Effector memory CD4-positive, alpha-beta T cell (primary cell): ENCODE data around the gene FMOD.

Source experiments
- DNase-seq, 3 donors: peaks; one replicate each; pipeline ENCODE4 v3.0.0-alpha.2; 2020
- H3K27ac ChIP-seq: 2 replicates; pipeline ENCODE4 v1.7.0; 2013; ENCODE audit warnings: mild to moderate bottlenecking, low read length, moderate library complexity; ENCODE audit not compliant: insufficient read depth, poor library complexity, severe bottlenecking
- H3K27me3 ChIP-seq: replicated peaks from 2 replicates; pipeline ENCODE4 v1.7.0; 2013; ENCODE audit warnings: mild to moderate bottlenecking, low read length; ENCODE audit not compliant: insufficient read depth, control insufficient read depth, poor library complexity, severe bottlenecking
- H3K36me3 ChIP-seq: 2 replicates; pipeline ENCODE4 v1.7.0; 2013; ENCODE audit warnings: mild to moderate bottlenecking, low read length, moderate library complexity; ENCODE audit not compliant: control insufficient read depth, insufficient read depth
- H3K4me1 ChIP-seq: 2 replicates; pipeline ENCODE4 v1.7.0; 2013; ENCODE audit warnings: low read length, mild to moderate bottlenecking; ENCODE audit not compliant: control insufficient read depth, insufficient read depth, poor library complexity, severe bottlenecking
- H3K4me3 ChIP-seq: 2 replicates; pipeline ENCODE4 v1.7.0; 2013; ENCODE audit warnings: low read length, low read depth, mild to moderate bottlenecking; ENCODE audit not compliant: insufficient read depth, poor library complexity, severe bottlenecking
- H3K9me3 ChIP-seq: 2 replicates; pipeline ENCODE4 v1.7.0; 2013; ENCODE audit warnings: mild to moderate bottlenecking, low read length, moderate library complexity; ENCODE audit not compliant: control insufficient read depth

The FMOD gene

GRCh38 chr1:203327684-203328457 is 23.1 kb downstream of the FMOD start:
- H3K4me3 ChIP-seq = peak overlapping the region; percentile 50
- H3K9me3 ChIP-seq = no peaks in the 10 kb centered on the region
- peaks cover 47% of the 10 kb centered on the region for H3K4me1 ChIP-seq
- peak; percentile 64 to 76 (median 71) for DNase-seq
- no peaks in the 10 kb centered on the region for H3K36me3 ChIP-seq
- no peaks in the 10 kb centered on the region for H3K27me3 ChIP-seq
- peak overlapping the region; percentile 99 for H3K27ac ChIP-seq

DNA sequence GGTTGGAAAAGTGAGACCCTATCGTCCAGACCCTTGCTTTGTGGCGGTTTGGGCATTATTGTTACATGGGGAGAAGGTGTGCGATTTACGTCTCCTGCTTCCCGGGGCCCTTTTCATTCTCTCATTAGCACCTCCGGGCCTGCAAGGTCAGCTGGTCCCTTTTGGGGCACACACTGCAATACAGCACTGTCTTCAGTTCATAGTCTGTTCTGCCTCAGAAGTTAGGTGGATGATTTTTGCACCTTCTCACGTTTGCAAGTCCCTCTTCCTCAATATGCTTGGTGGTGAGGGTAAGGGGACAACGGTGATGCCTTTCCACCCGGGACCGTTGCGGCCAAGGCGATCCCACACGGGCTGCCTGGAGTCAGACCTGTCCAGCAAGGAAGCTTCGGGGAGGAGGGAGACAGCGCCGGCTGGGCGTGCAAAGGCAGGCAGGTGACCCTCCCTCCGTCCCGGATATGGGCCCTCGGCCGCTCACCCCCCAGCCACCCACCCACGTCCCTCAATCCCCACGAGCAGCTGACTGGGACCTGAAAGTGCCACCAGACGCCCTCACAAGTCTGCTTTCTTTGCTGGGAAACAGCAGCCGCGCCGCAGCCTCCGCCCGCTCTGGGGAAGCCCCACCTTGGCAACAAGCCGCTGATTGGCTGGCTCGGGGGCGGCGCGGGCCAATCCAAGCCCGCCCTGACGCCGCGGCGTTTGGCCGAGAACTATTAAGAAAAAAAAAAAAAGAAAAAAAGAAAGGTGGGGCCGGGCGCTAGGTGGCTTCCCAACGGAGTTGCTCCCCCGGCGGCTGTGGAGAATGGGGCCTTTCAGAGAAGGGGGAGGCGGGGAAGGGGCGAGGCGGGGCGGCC is 23.9 kb downstream of the FMOD start:
- Histone ChIP-seq H3K27ac (peak overlapping the region; percentile 99), H3K9me3 (no peaks in the 10 kb centered on the region), H3K4me1 (peaks cover 55% of the 10 kb centered on the region), H3K36me3 (no peaks in the 10 kb centered on the region), H3K4me3 (peak overlapping the region; percentile 50), H3K27me3 (no peaks in the 10 kb centered on the region)
- peak; percentile 92 to 93 (median 93) for DNase-seq

DNA sequence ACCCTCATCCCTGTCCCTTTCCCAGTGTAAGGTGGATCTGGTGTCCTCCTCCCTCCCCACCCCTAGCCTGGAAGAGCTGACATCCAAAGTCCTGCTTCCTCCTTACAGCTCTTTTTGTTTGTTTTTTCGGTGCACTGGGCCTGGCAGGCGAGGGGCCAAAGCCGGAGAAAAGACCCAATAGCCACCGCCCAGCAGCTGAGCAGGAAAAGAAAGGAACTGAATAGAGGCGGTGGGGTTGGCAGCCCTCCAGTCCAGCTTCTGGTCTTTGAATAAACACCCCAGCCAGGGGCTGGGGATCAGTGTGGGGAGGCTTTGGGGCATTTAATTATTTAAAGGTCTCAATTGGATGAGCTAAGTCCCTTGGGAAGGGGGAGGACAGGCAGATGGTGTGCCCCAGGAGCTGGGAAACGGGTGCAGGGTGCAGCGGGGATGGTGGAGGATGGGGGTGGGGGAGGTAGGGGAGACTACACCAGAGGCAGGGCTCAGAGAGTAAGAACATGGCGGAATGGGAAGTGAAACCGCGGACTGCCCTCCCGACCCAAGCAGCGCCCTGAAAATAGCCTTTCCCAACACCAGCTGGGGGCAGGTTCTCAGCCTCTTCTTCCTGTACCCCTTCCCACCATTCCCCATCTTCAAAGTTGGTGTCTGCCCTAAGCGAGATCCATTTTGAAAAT is 25.4 kb downstream of the FMOD start:
- peaks cover 70% of the 10 kb centered on the region for H3K4me1 ChIP-seq
- H3K9me3 ChIP-seq = no peaks in the 10 kb centered on the region
- H3K27me3 ChIP-seq = no peaks in the 10 kb centered on the region
- H3K4me3 ChIP-seq = peak overlapping the region; percentile 26
- peak overlapping the region; percentile 99 for H3K27ac ChIP-seq
- no peak for DNase-seq
- H3K36me3 ChIP-seq = no peaks in the 10 kb centered on the region

GRCh38 chr1:203325026-203325417 is 25.9 kb downstream of the FMOD start:
- no peaks in the 10 kb centered on the region for H3K9me3 ChIP-seq
- peak; percentile 50 to 64 (median 54) for DNase-seq
- H3K27ac ChIP-seq = peak overlapping the region; percentile 99
- H3K4me3 ChIP-seq = peak overlapping the region; percentile 26
- H3K27me3 ChIP-seq = no peaks in the 10 kb centered on the region
- H3K36me3 ChIP-seq = no peaks in the 10 kb centered on the region
- peaks cover 76% of the 10 kb centered on the region for H3K4me1 ChIP-seq

- no peaks in the 10 kb centered on the region for H3K36me3 ChIP-seq
- no peaks in the 10 kb centered on the region for H3K27me3 ChIP-seq
- H3K4me1 ChIP-seq = peaks cover 81% of the 10 kb centered on the region
- H3K9me3 ChIP-seq = no peaks in the 10 kb centered on the region
- H3K4me3 ChIP-seq = peak overlapping the region; percentile 26
- DNase-seq = peak in 2 of 3 donors; percentile 15 to 51
- H3K27ac ChIP-seq = peak overlapping the region; percentile 99
Observed at GRCh38 chr1:203324105-203325025, 26.6 kb downstream of the FMOD start.

- no peaks in the 10 kb centered on the region for H3K36me3 ChIP-seq
- H3K4me3 ChIP-seq = no peak overlapping the region
- no peaks in the 10 kb centered on the region for H3K27me3 ChIP-seq
- no peak for DNase-seq
- H3K27ac ChIP-seq = peak overlapping the region; percentile 99
- H3K9me3 ChIP-seq = no peaks in the 10 kb centered on the region
- H3K4me1 ChIP-seq = peaks cover 81% of the 10 kb centered on the region
Observed at GRCh38 chr1:203323587-203323986, 27.3 kb downstream of the FMOD start.

- Histone ChIP-seq H3K4me1 (peaks cover 78% of the 10 kb centered on the region), H3K9me3 (no peaks in the 10 kb centered on the region), H3K27ac (peak overlapping the region; percentile 99), H3K27me3 (no peaks in the 10 kb centered on the region), H3K36me3 (no peaks in the 10 kb centered on the region), H3K4me3 (no peak overlapping the region)
- DNase-seq = no peak
Observed at GRCh38 chr1:203322500-203323179, 28.3 kb downstream of the FMOD start.

DNA sequence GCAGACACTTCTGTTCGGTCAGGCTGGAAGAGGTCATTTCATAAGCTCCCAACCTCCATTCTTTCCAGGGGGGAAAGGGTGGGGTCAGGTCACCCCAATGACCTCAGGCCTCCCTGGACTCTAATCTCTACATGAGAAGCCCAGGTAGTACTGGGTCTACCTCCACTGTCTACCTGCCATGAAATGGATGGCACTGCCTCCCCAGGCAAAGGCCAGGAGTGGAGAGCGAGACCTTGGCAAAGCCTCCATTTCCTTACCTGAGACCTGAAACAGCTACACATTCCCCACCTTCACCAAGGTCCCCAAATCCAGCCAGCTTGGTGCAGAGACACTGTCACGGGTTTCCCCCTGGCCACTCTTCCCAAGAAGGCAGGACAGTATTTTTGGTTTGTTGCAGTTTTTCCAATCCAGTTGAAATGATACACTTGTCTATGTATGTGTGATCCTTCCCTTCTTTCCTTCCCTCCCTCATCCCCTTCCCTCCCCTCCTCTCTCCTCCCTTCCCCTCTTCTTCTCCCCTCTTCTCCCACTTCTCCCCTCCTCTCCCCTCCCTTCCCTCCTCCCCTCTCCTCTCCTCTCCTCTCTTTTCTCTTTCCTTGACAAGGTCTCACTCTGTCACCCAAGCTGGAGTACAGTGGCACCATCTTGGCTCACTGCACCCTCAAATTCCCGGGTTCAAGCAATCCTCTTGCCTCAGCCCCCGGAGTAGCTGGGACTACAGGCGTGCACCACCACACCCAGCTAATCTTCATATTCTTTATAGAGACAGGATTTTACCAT is 29.5 kb downstream of the FMOD start:
- no peaks in the 10 kb centered on the region for H3K9me3 ChIP-seq
- H3K4me1 ChIP-seq = peaks cover 68% of the 10 kb centered on the region
- no peaks in the 10 kb centered on the region for H3K27me3 ChIP-seq
- no peak for DNase-seq
- H3K27ac ChIP-seq = peak overlapping the region; percentile 99
- no peak overlapping the region for H3K4me3 ChIP-seq
- no peaks in the 10 kb centered on the region for H3K36me3 ChIP-seq
